Measurements from ENCODE around the gene WDR48. TPM values are rescaled to one million over a fixed set of nuclear protein-coding genes. Genes with fewer than 3 reads are reported as not detected.
A peak's percentile ranks its signal among the peaks of the same experiment; 100 is the strongest.

The WDR48 gene
- total RNA-seq, 1 experiment from 2014 or later = 34.1 TPM

GRCh38 chr3:39141171-39141995, 89.6 kb downstream of the WDR48 start:
- DNase-seq = peak; percentile 92
- TF ChIP-seq, protein P1, sequence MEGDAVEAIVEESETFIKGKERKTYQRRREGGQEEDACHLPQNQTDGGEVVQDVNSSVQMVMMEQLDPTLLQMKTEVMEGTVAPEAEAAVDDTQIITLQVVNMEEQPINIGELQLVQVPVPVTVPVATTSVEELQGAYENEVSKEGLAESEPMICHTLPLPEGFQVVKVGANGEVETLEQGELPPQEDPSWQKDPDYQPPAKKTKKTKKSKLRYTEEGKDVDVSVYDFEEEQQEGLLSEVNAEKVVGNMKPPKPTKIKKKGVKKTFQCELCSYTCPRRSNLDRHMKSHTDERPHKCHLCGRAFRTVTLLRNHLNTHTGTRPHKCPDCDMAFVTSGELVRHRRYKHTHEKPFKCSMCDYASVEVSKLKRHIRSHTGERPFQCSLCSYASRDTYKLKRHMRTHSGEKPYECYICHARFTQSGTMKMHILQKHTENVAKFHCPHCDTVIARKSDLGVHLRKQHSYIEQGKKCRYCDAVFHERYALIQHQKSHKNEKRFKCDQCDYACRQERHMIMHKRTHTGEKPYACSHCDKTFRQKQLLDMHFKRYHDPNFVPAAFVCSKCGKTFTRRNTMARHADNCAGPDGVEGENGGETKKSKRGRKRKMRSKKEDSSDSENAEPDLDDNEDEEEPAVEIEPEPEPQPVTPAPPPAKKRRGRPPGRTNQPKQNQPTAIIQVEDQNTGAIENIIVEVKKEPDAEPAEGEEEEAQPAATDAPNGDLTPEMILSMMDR (IDR thresholded peaks at IDR 0.05; ENCODE audit: unreplicated experiment) = no peak
- CTCF ChIA-PET = interaction anchor here (0.6 to 1.9 kb wide), 5 partner anchors 9 to 45 kb away, joined by 3 to 18 read pairs (median 3); no protein-coding TSS in a partner anchor
- H3K4me3 Mint-ChIP-seq (ENCODE audit: low read depth, unreplicated experiment) = peak overlapping the region; percentile 52
- H3K27me3 Mint-ChIP-seq (ENCODE audit: unreplicated experiment) = no peaks in the 10 kb centered on the region
- H3K9me3 Mint-ChIP-seq (ENCODE audit: low read depth, unreplicated experiment) = no peaks in the 10 kb centered on the region
- H3K36me3 Mint-ChIP-seq (ENCODE audit: insufficient read depth, unreplicated experiment) = peaks cover 57% of the 10 kb centered on the region
- intact Hi-C loops (cut with micrococcal nuclease; ENCODE audit: unreplicated experiment) = loop anchor here (2.0 kb wide), 1 partner anchor 15 kb away; no protein-coding TSS in a partner anchor
- H3K27ac Mint-ChIP-seq (ENCODE audit: unreplicated experiment) = peak overlapping the region; percentile 89
- peaks cover 36% of the 10 kb centered on the region for H3K4me1 Mint-ChIP-seq (ENCODE audit: low read depth, unreplicated experiment)
- no TSS peak for BruUV-seq (replicated peaks)

DNA sequence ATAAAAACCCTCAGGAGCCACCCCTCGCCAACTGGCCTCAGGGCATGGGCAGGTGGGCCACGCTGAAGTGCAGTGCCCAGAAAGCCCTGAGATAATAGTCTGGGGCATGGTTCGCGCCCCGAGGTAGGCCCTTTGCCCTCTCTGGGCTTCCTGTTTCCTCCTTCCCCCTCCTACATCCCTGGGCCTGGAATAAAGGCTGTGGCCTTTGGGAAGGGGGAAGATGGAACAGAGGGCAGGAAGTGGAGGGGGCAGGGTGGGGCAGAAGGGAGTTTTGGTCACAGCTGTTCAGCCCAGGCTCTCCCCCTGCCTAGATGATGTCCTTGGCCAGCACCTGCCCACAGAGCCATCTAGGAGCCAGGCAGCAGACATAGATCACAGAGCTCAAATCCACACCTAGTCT, 90.3 kb downstream of the WDR48 start:
- no peaks in the 10 kb centered on the region for H3K27me3 Mint-ChIP-seq (ENCODE audit: unreplicated experiment)
- H3K4me3 Mint-ChIP-seq (ENCODE audit: low read depth, unreplicated experiment) = peak overlapping the region; percentile 52
- intact Hi-C loops (cut with micrococcal nuclease; ENCODE audit: unreplicated experiment) = no loop called here
- DNase-seq = no peak
- CTCF ChIA-PET = interaction anchor here (1.9 kb wide), 1 partner anchor 16 kb away, joined by 18 read pairs; no protein-coding TSS in a partner anchor
- peaks cover 43% of the 10 kb centered on the region for H3K4me1 Mint-ChIP-seq (ENCODE audit: low read depth, unreplicated experiment)
- H3K27ac Mint-ChIP-seq (ENCODE audit: unreplicated experiment) = peak overlapping the region; percentile 89
- TF ChIP-seq, protein P1 (IDR thresholded peaks at IDR 0.05; ENCODE audit: unreplicated experiment) = no peak
- H3K9me3 Mint-ChIP-seq (ENCODE audit: low read depth, unreplicated experiment) = no peaks in the 10 kb centered on the region
- BruUV-seq (replicated peaks) = TSS peak; percentile 2
- H3K36me3 Mint-ChIP-seq (ENCODE audit: insufficient read depth, unreplicated experiment) = peaks cover 64% of the 10 kb centered on the region

- TF ChIP-seq, protein P1 (IDR thresholded peaks at IDR 0.05; ENCODE audit: unreplicated experiment) = no peak
- no TSS peak for BruUV-seq (replicated peaks)
- CTCF ChIA-PET = interaction anchor here (0.6 kb wide), 1 partner anchor 145 kb away, joined by 3 read pairs; no protein-coding TSS in a partner anchor
- intact Hi-C loops (cut with micrococcal nuclease; ENCODE audit: unreplicated experiment) = no loop called here
- no peak overlapping the region for H3K4me3 Mint-ChIP-seq (ENCODE audit: low read depth, unreplicated experiment)
- peaks cover 71% of the 10 kb centered on the region for H3K36me3 Mint-ChIP-seq (ENCODE audit: insufficient read depth, unreplicated experiment)
- H3K4me1 Mint-ChIP-seq (ENCODE audit: low read depth, unreplicated experiment) = peaks cover 55% of the 10 kb centered on the region
- no peak overlapping the region for H3K27ac Mint-ChIP-seq (ENCODE audit: unreplicated experiment)
- H3K9me3 Mint-ChIP-seq (ENCODE audit: low read depth, unreplicated experiment) = no peaks in the 10 kb centered on the region
- no peak for DNase-seq
- no peaks in the 10 kb centered on the region for H3K27me3 Mint-ChIP-seq (ENCODE audit: unreplicated experiment)
Observed at GRCh38 chr3:39143051-39143885, 91.5 kb downstream of the WDR48 start.

GRCh38 chr3:39144095-39144747, 92.4 kb downstream of the WDR48 start:
- Mint-ChIP-seq H3K27ac (ENCODE audit: unreplicated experiment) (peak overlapping the region; percentile 56), H3K4me3 (ENCODE audit: low read depth, unreplicated experiment) (no peak overlapping the region), H3K27me3 (ENCODE audit: unreplicated experiment) (no peaks in the 10 kb centered on the region), H3K9me3 (ENCODE audit: low read depth, unreplicated experiment) (no peaks in the 10 kb centered on the region), H3K36me3 (ENCODE audit: insufficient read depth, unreplicated experiment) (peaks cover 72% of the 10 kb centered on the region), H3K4me1 (ENCODE audit: low read depth, unreplicated experiment) (peaks cover 65% of the 10 kb centered on the region)
- intact Hi-C loops (cut with micrococcal nuclease; ENCODE audit: unreplicated experiment) = no loop called here
- DNase-seq = no peak
- TF ChIP-seq, protein P1 (IDR thresholded peaks at IDR 0.05; ENCODE audit: unreplicated experiment) = no peak
- BruUV-seq (replicated peaks) = no TSS peak
- CTCF ChIA-PET = no interaction called here

All from Calu3 (cell line).